ENCODE results near the gene DNMT1.

DNMT1 gene

GRCh38 chr19:10136936-10137335 lies 57.8 kb downstream of the DNMT1 start:
- no peak for TF ChIP-seq ZNF565 (CRISPR knock-in tag; conservative IDR thresholded peaks at IDR 0.05; ENCODE audit: low read depth)
- no peak for ATAC-seq

- TF ChIP-seq GLIS3 (CRISPR knock-in tag; IDR thresholded peaks at IDR 0.05) (no peak), CSDC2 (CRISPR knock-in tag; IDR thresholded peaks at IDR 0.05) (no peak)
- no peak for ATAC-seq
Measured at GRCh38 chr19:10135551-10136334, 59.0 kb downstream of the DNMT1 start.

GRCh38 chr19:10134040-10134439 lies 60.7 kb downstream of the DNMT1 start:
- no peak for ATAC-seq
- TF ChIP-seq SNAI2 (CRISPR knock-in tag; IDR thresholded peaks at IDR 0.05), result no peak
- no peak for TF ChIP-seq TOX (CRISPR knock-in tag; IDR thresholded peaks at IDR 0.05; ENCODE audit: borderline replicate concordance)
- TF ChIP-seq CSRNP3 (CRISPR knock-in tag; IDR thresholded peaks at IDR 0.05), result no peak
- TF ChIP-seq TSHZ2 (CRISPR knock-in tag; IDR thresholded peaks at IDR 0.05), result no peak
- TF ChIP-seq CSDC2 (CRISPR knock-in tag; IDR thresholded peaks at IDR 0.05), result no peak
- TF ChIP-seq ESRRG (CRISPR knock-in tag; IDR thresholded peaks at IDR 0.05), result no peak
- TF ChIP-seq POU6F1 (CRISPR knock-in tag; IDR thresholded peaks at IDR 0.05; ENCODE audit: borderline replicate concordance, low read depth), result no peak
- TF ChIP-seq ZNF70 (CRISPR knock-in tag; IDR thresholded peaks at IDR 0.05), result no peak
- TF ChIP-seq PATZ1 (CRISPR knock-in tag; IDR thresholded peaks at IDR 0.05; ENCODE audit: borderline replicate concordance), result no peak
- no peak for TF ChIP-seq ZFP30 (CRISPR knock-in tag; IDR thresholded peaks at IDR 0.05)
- TF ChIP-seq ZFP3 (CRISPR knock-in tag; IDR thresholded peaks at IDR 0.05), result no peak
- TF ChIP-seq GLIS3 (CRISPR knock-in tag; IDR thresholded peaks at IDR 0.05), result no peak
- TF ChIP-seq ZNF8 (CRISPR knock-in tag; IDR thresholded peaks at IDR 0.05), result no peak
- TF ChIP-seq PPARA (CRISPR knock-in tag; IDR thresholded peaks at IDR 0.05; ENCODE audit: borderline replicate concordance), result no peak
- no peak for TF ChIP-seq CREB5 (CRISPR knock-in tag; IDR thresholded peaks at IDR 0.05; ENCODE audit: low read depth)

- ATAC-seq, result no peak
- no peak for TF ChIP-seq ARNTL (CRISPR knock-in tag; IDR thresholded peaks at IDR 0.05; ENCODE audit: borderline replicate concordance, low read depth)
- no peak for TF ChIP-seq GLIS3 (CRISPR knock-in tag; IDR thresholded peaks at IDR 0.05)
- no peak for TF ChIP-seq ESRRG (CRISPR knock-in tag; IDR thresholded peaks at IDR 0.05)
- TF ChIP-seq PPARA (CRISPR knock-in tag; IDR thresholded peaks at IDR 0.05; ENCODE audit: borderline replicate concordance), result no peak
- no peak for TF ChIP-seq ZNF70 (CRISPR knock-in tag; IDR thresholded peaks at IDR 0.05)
- TF ChIP-seq TOX (CRISPR knock-in tag; IDR thresholded peaks at IDR 0.05; ENCODE audit: borderline replicate concordance), result no peak
- TF ChIP-seq ISL1 (CRISPR knock-in tag; IDR thresholded peaks at IDR 0.05), result no peak
- no peak for TF ChIP-seq OSR1 (CRISPR knock-in tag; IDR thresholded peaks at IDR 0.05)
- TF ChIP-seq SNAI2 (CRISPR knock-in tag; IDR thresholded peaks at IDR 0.05), result no peak
- no peak for TF ChIP-seq RARB (CRISPR knock-in tag; IDR thresholded peaks at IDR 0.05)
Measured at GRCh38 chr19:10133596-10133995, 61.2 kb downstream of the DNMT1 start.

Data from SK-N-SH treated with all-trans-retinoic acid at 6 μM for 48 hours (cell line).